Kidney glomerular epithelial cell (primary cell): ENCODE results near the gene SOX8.

Source experiments
- DNase-seq: peaks from one replicate; lab custom pipeline; 2025; lab: John Stamatoyannopoulos, UW

SOX8 gene

GRCh38 chr16:988471-989353 is 7.1 kb downstream of the SOX8 start:
- DNase-seq, result no peak

- DNase-seq, result no peak
Observed at GRCh38 chr16:989354-989814, 7.8 kb downstream of the SOX8 start.

GRCh38 chr16:990516-991291 is 9.1 kb downstream of the SOX8 start:
- no peak for DNase-seq

- no peak for DNase-seq
Observed at GRCh38 chr16:991345-991744, 9.8 kb downstream of the SOX8 start.

GRCh38 chr16:991773-992172 is 10.2 kb downstream of the SOX8 start:
- no peak for DNase-seq

- DNase-seq, result no peak
Observed at GRCh38 chr16:993731-994130, 12.2 kb downstream of the SOX8 start.

- no peak for DNase-seq
Observed at GRCh38 chr16:995087-995486, 13.5 kb downstream of the SOX8 start.

GRCh38 chr16:995783-996182 is 14.2 kb downstream of the SOX8 start:
- DNase-seq, result no peak

- DNase-seq, result no peak
Observed at GRCh38 chr16:996681-997080, 15.1 kb downstream of the SOX8 start.

GRCh38 chr16:997440-998051 is 16.0 kb downstream of the SOX8 start:
- peak; percentile 25 for DNase-seq

GRCh38 chr16:998211-998610 is 16.6 kb downstream of the SOX8 start:
- DNase-seq, result no peak

- no peak for DNase-seq
Observed at GRCh38 chr16:998615-999014, 17.0 kb downstream of the SOX8 start.

- DNase-seq, result no peak
Observed at GRCh38 chr16:999677-1000076, 18.1 kb downstream of the SOX8 start.

GRCh38 chr16:1000608-1001007 is 19.0 kb downstream of the SOX8 start:
- DNase-seq, result no peak

GRCh38 chr16:1001096-1001495 is 19.5 kb downstream of the SOX8 start:
- DNase-seq, result no peak

- DNase-seq, result peak; percentile 42
Observed at GRCh38 chr16:1002399-1003166, 21.0 kb downstream of the SOX8 start.

GRCh38 chr16:1003391-1004347 is 22.1 kb downstream of the SOX8 start:
- DNase-seq, result no peak

- no peak for DNase-seq
Observed at GRCh38 chr16:1005286-1005685, 23.7 kb downstream of the SOX8 start.

GRCh38 chr16:1006781-1007180 is 25.2 kb downstream of the SOX8 start:
- no peak for DNase-seq

- DNase-seq, result no peak
Observed at GRCh38 chr16:1007284-1007850, 25.8 kb downstream of the SOX8 start.
